HEK293 (cell line): Measurements from ENCODE around the gene CPLANE1.
"Not testable (repeated sequence)": the region's sequence is repeated elsewhere in the genome, so short reads cannot be mapped to it uniquely, and the experiment has no call there.

ENCODE experiments used
- CTCF ChIA-PET: fragments of 350-600 bp; formaldehyde crosslinking; extraction: SDS; loops from one replicate; lab custom pipeline; 2021; ENCODE audit warnings: antibody characterized with exemption; lab: Yijun Ruan, JAX
- POLR2A ChIA-PET: fragments of 300-600 bp; formaldehyde crosslinking; extraction: SDS; loops from one replicate; lab custom pipeline; 2020; ENCODE audit warnings: antibody characterized with exemption, inconsistent platforms; lab: Yijun Ruan, JAX
- H3K27ac ChIP-seq: fragments of 200-500 bp; sonication (Bioruptor generic); 2 replicates; pipeline ENCODE4 v1.5.1; 2014; ENCODE audit warnings: low read depth, low read length, control low read depth, inconsistent platforms; ENCODE audit errors: extremely low read depth
- H3K36me3 ChIP-seq, 2 experiments: fragments of 200-500 bp in 1 of 2; sonication (Bioruptor generic) in 1 of 2; 1 replicate in 1 of 2; 2 replicates in 1 of 2; pipeline ENCODE4 v1.5.1; 2014 to 2017; ENCODE audit warnings: inconsistent platforms in 2 of 2, low read length in 2 of 2; ENCODE audit not compliant: control insufficient read depth in 2 of 2, insufficient read depth in 1 of 2
- H3K4me1 ChIP-seq: fragments of 200-500 bp; sonication (Bioruptor generic); 2 replicates; pipeline ENCODE4 v1.5.1; 2014; ENCODE audit warnings: mild to moderate bottlenecking, low read length, inconsistent platforms; ENCODE audit not compliant: control insufficient read depth, insufficient read depth
- H3K4me3 ChIP-seq: 2 replicates; pipeline ENCODE4 v1.5.1; 2011; ENCODE audit warnings: low read depth, mild to moderate bottlenecking, control low read depth, low read length, moderate library complexity
- H3K9me3 ChIP-seq: fragments of 200-500 bp; sonication (Bioruptor generic); 2 replicates; pipeline ENCODE4 v1.5.1; 2014; ENCODE audit warnings: low read depth, low read length, inconsistent platforms; ENCODE audit not compliant: control insufficient read depth, insufficient read depth
- EGR2 ChIP-seq: fragments of 450-650 bp; formaldehyde crosslinking; IDR thresholded peaks from 2 replicates; pipeline ENCODE4 v1.5.1; 2016; ENCODE audit warnings: low read depth, missing biosample characterization, missing genetic modification characterization
- GFI1B ChIP-seq: fragments of 450-650 bp; formaldehyde crosslinking; IDR thresholded peaks from 2 replicates; pipeline ENCODE4 v1.5.1; 2016; ENCODE audit warnings: missing biosample characterization, missing genetic modification characterization
- GLIS1 ChIP-seq: fragments of 450-650 bp; formaldehyde crosslinking; IDR thresholded peaks from 2 replicates; pipeline ENCODE4 v1.5.1; 2016; ENCODE audit warnings: missing biosample characterization, missing genetic modification characterization
- HOXA7 ChIP-seq: sonication (generic); formaldehyde crosslinking; IDR thresholded peaks from 2 replicates; pipeline ENCODE4 v1.8.1; 2022; ENCODE audit warnings: missing genetic modification reagents, borderline replicate concordance
- HOXD13 ChIP-seq: sonication (generic); formaldehyde crosslinking; IDR thresholded peaks from 2 replicates; pipeline ENCODE4 v1.8.0; 2022; ENCODE audit warnings: missing genetic modification reagents, borderline replicate concordance
- MYNN ChIP-seq: fragments of 450-650 bp; formaldehyde crosslinking; IDR thresholded peaks from 2 replicates; pipeline ENCODE4 v1.5.1; 2016; ENCODE audit warnings: missing biosample characterization, missing genetic modification characterization, borderline replicate concordance
- SETDB1 ChIP-seq: IDR thresholded peaks from one replicate; pipeline ENCODE4 v1.6.1; 2017; ENCODE audit warnings: mild to moderate bottlenecking, low read length, moderate library complexity, mixed read lengths; ENCODE audit not compliant: insufficient read length
- ZBTB20 ChIP-seq: fragments of 450-650 bp; formaldehyde crosslinking; IDR thresholded peaks from 2 replicates; pipeline ENCODE4 v1.5.1; 2016; ENCODE audit warnings: missing biosample characterization, missing genetic modification characterization
- ZBTB48 ChIP-seq: fragments of 450-650 bp; formaldehyde crosslinking; IDR thresholded peaks from 2 replicates; pipeline ENCODE4 v1.5.1; 2016; ENCODE audit warnings: missing biosample characterization, missing genetic modification characterization
- ZEB2 ChIP-seq: fragments of 450-650 bp; formaldehyde crosslinking; IDR thresholded peaks from 2 replicates; pipeline ENCODE4 v1.5.1; 2016; ENCODE audit warnings: missing biosample characterization, missing genetic modification characterization
- ZFHX2 ChIP-seq: fragments of 450-650 bp; formaldehyde crosslinking; conservative IDR thresholded peaks from 2 replicates; pipeline ENCODE4 v1.5.1; 2016; ENCODE audit warnings: missing biosample characterization, missing genetic modification characterization
- ZFP37 ChIP-seq: fragments of 450-650 bp; formaldehyde crosslinking; IDR thresholded peaks from 2 replicates; pipeline ENCODE4 v1.5.1; 2016; ENCODE audit warnings: missing biosample characterization, missing genetic modification characterization
- ZNF174 ChIP-seq: fragments of 450-650 bp; formaldehyde crosslinking; IDR thresholded peaks from 2 replicates; pipeline ENCODE4 v1.5.0; 2017; ENCODE audit warnings: missing biosample characterization, mild to moderate bottlenecking, missing genetic modification characterization
- ZNF239 ChIP-seq: fragments of 450-650 bp; formaldehyde crosslinking; IDR thresholded peaks from 2 replicates; pipeline ENCODE4 v1.5.1; 2016; ENCODE audit warnings: missing biosample characterization, missing genetic modification characterization
- ZNF335 ChIP-seq: fragments of 450-650 bp; formaldehyde crosslinking; conservative IDR thresholded peaks from 2 replicates; pipeline ENCODE4 v1.5.1; 2016; ENCODE audit warnings: missing biosample characterization, missing genetic modification characterization
- ZNF362 ChIP-seq: fragments of 450-650 bp; formaldehyde crosslinking; IDR thresholded peaks from 2 replicates; pipeline ENCODE4 v1.5.1; 2016; ENCODE audit warnings: missing biosample characterization, missing genetic modification characterization
- ZNF501 ChIP-seq: fragments of 450-650 bp; formaldehyde crosslinking; IDR thresholded peaks from 2 replicates; pipeline ENCODE4 v1.5.1; 2016; ENCODE audit warnings: missing biosample characterization, missing genetic modification characterization
- ZNF513 ChIP-seq: fragments of 450-650 bp; IDR thresholded peaks from 2 replicates; pipeline ENCODE4 v1.5.1; 2018; ENCODE audit warnings: missing biosample characterization, missing genetic modification characterization
- ZNF530 ChIP-seq: fragments of 450-650 bp; formaldehyde crosslinking; IDR thresholded peaks from 2 replicates; pipeline ENCODE4 v1.5.1; 2016; ENCODE audit warnings: low read depth, missing biosample characterization, missing genetic modification characterization
- ZNF571 ChIP-seq: fragments of 450-650 bp; formaldehyde crosslinking; IDR thresholded peaks from 2 replicates; pipeline ENCODE4 v1.5.0; 2017; ENCODE audit warnings: missing biosample characterization, missing genetic modification characterization
- ZNF580 ChIP-seq: fragments of 450-650 bp; formaldehyde crosslinking; IDR thresholded peaks from 2 replicates; pipeline ENCODE4 v1.5.1; 2016; ENCODE audit warnings: missing biosample characterization, missing genetic modification characterization
- ZSCAN16 ChIP-seq: fragments of 450-650 bp; formaldehyde crosslinking; IDR thresholded peaks from 2 replicates; pipeline ENCODE4 v1.5.1; 2016; ENCODE audit warnings: missing biosample characterization, missing genetic modification characterization
- ZSCAN18 ChIP-seq: fragments of 450-650 bp; formaldehyde crosslinking; IDR thresholded peaks from 2 replicates; pipeline ENCODE4 v1.5.1; 2016; ENCODE audit warnings: missing biosample characterization, missing genetic modification characterization
- ZSCAN30 ChIP-seq: fragments of 450-650 bp; IDR thresholded peaks from 2 replicates; pipeline ENCODE4 v1.5.1; 2018; ENCODE audit warnings: missing biosample characterization, mild to moderate bottlenecking, missing genetic modification characterization, moderate library complexity
- ZSCAN5A ChIP-seq: fragments of 450-650 bp; formaldehyde crosslinking; IDR thresholded peaks from 2 replicates; pipeline ENCODE4 v1.5.1; 2016; ENCODE audit warnings: missing biosample characterization, missing genetic modification characterization
- ZXDB ChIP-seq: fragments of 450-650 bp; formaldehyde crosslinking; IDR thresholded peaks from 2 replicates; pipeline ENCODE4 v1.5.1; 2016; ENCODE audit warnings: missing biosample characterization, missing genetic modification characterization

CPLANE1 gene

GRCh38 chr5:37082977-37083376, 166.2 kb downstream of the CPLANE1 start:
- POLR2A ChIA-PET, result interaction anchor here (0.6 kb wide), 1 partner anchor 12 kb away, joined by 3 read pairs; no protein-coding TSS in a partner anchor
- not testable (repeated sequence) for H3K27ac ChIP-seq, H3K9me3 ChIP-seq, H3K4me3 ChIP-seq, H3K4me1 ChIP-seq
- peak; percentile 26; the same call in 1 of the 2 replicates for TF ChIP-seq GLIS1 (tag by site-specific recombination)
- CTCF ChIA-PET, result interaction anchor here (0.9 kb wide), 1 partner anchor 1183 kb away, joined by 3 read pairs; no protein-coding TSS in a partner anchor
- H3K36me3 ChIP-seq, result peaks cover 16 to 32% of the 10 kb centered on the region in 2 experiments

GRCh38 chr5:37080697-37081096, 168.5 kb downstream of the CPLANE1 start:
- ChIA-PET POLR2A (no interaction called here), CTCF (interaction anchor here (0.6 kb wide), 1 partner anchor 56 kb away, joined by 4 read pairs; no protein-coding TSS in a partner anchor)
- no peak overlapping the region for H3K27ac ChIP-seq
- H3K4me1 ChIP-seq, result no peaks in the 10 kb centered on the region
- no peak overlapping the region for H3K4me3 ChIP-seq
- peaks cover 19 to 28% of the 10 kb centered on the region in 2 experiments for H3K36me3 ChIP-seq
- no peaks in the 10 kb centered on the region for H3K9me3 ChIP-seq
- TF ChIP-seq ZSCAN18 (tag by site-specific recombination) (no peak), ZNF513 (no peak), ZNF501 (tag by site-specific recombination) (no peak), MYNN (tag by site-specific recombination) (no peak), ZSCAN16 (tag by site-specific recombination) (no peak), GFI1B (tag by site-specific recombination) (no peak), HOXA7 (no peak), ZNF571 (no peak), HOXD13 (CRISPR knock-in tag) (no peak), ZXDB (no peak), ZBTB48 (tag by site-specific recombination) (no peak), ZNF362 (tag by site-specific recombination) (no peak), EGR2 (tag by site-specific recombination) (no peak), ZNF174 (no peak), ZSCAN5A (tag by site-specific recombination) (no peak), GLIS1 (tag by site-specific recombination) (no peak)

- H3K9me3 ChIP-seq, result no peaks in the 10 kb centered on the region
- ChIA-PET CTCF (no interaction called here), POLR2A (no interaction called here)
- TF ChIP-seq ZFHX2 (tag by site-specific recombination) (no peak), ZFP37 (tag by site-specific recombination) (no peak), ZNF580 (no peak), ZNF530 (tag by site-specific recombination) (no peak), SETDB1 (no peak), ZNF239 (no peak), ZEB2 (tag by site-specific recombination) (no peak), ZNF335 (no peak), ZBTB20 (tag by site-specific recombination) (no peak), ZSCAN30 (tag by site-specific recombination) (no peak)
- H3K36me3 ChIP-seq, result peaks cover 16 to 20% of the 10 kb centered on the region in 2 experiments
- H3K27ac ChIP-seq, result no peak overlapping the region
- H3K4me1 ChIP-seq, result no peaks in the 10 kb centered on the region
- no peak overlapping the region for H3K4me3 ChIP-seq
These were observed 172.0 kb downstream of the CPLANE1 start for GRCh38 chr5:37077146-37077545.
